GM21529 (cell line): ENCODE data around the gene KRTAP10-12.
"Not testable (repeated sequence)": the region's sequence is repeated elsewhere in the genome, so short reads cannot be mapped to it uniquely, and the experiment has no call there.

Source experiments
- ATAC-seq: cut with Tn5 transposase; IDR thresholded peaks from one replicate; pipeline ENCODE4 v1.9.1; 2021; ENCODE audit not compliant: unreplicated experiment

The KRTAP10-12 gene

GRCh38 chr21:44667612-44668011 is 29.4 kb upstream of the KRTAP10-12 start:
- no peak for ATAC-seq

- no peak for ATAC-seq
Measured at GRCh38 chr21:44670642-44671432, 26.1 kb upstream of the KRTAP10-12 start.

GRCh38 chr21:44671911-44672310 is 25.1 kb upstream of the KRTAP10-12 start:
- no peak for ATAC-seq

GRCh38 chr21:44677881-44678280 is 19.1 kb upstream of the KRTAP10-12 start:
- no peak for ATAC-seq

- no peak for ATAC-seq
Measured at GRCh38 chr21:44681152-44681551, 15.8 kb upstream of the KRTAP10-12 start.

- no peak for ATAC-seq
Measured at GRCh38 chr21:44681861-44682579, 15.0 kb upstream of the KRTAP10-12 start, which contains the start of gene KRTAP12-1. TSS of gene KRTAP12-1 (minus strand) at chr21:44682163. CDS start at chr21:44682123, 40 bp downstream.

- ATAC-seq = no peak
Measured at GRCh38 chr21:44682580-44683151, 14.3 kb upstream of the KRTAP10-12 start.

- no peak for ATAC-seq
Measured at GRCh38 chr21:44684077-44684476, 12.9 kb upstream of the KRTAP10-12 start.

- no peak for ATAC-seq
Measured at GRCh38 chr21:44684483-44684882, 12.5 kb upstream of the KRTAP10-12 start.

GRCh38 chr21:44685050-44685449 is 11.9 kb upstream of the KRTAP10-12 start:
- not testable (repeated sequence) for ATAC-seq

GRCh38 chr21:44686000-44686781 is 10.8 kb upstream of the KRTAP10-12 start:
- no peak for ATAC-seq

GRCh38 chr21:44686843-44687561 is 10.0 kb upstream of the KRTAP10-12 start:
- no peak for ATAC-seq

- no peak for ATAC-seq
Measured at GRCh38 chr21:44687671-44688070, 9.3 kb upstream of the KRTAP10-12 start.

GRCh38 chr21:44689740-44690139 is 7.2 kb upstream of the KRTAP10-12 start:
- not testable (repeated sequence) for ATAC-seq

- no peak for ATAC-seq
Measured at GRCh38 chr21:44691686-44692085, 5.3 kb upstream of the KRTAP10-12 start.

- ATAC-seq = no peak
Measured at GRCh38 chr21:44692798-44693512, 4.0 kb upstream of the KRTAP10-12 start.

GRCh38 chr21:44694776-44695175 is 2.2 kb upstream of the KRTAP10-12 start:
- ATAC-seq = no peak

GRCh38 chr21:44695184-44695583 is 1.8 kb upstream of the KRTAP10-12 start:
- ATAC-seq = no peak

- no peak for ATAC-seq
Measured at GRCh38 chr21:44695641-44696040, 1.3 kb upstream of the KRTAP10-12 start.

GRCh38 chr21:44696572-44696971 is 400 bp upstream of the KRTAP10-12 start:
- ATAC-seq = no peak
